Cardiac muscle cell (in vitro differentiated cells and primary cell): ENCODE results near the gene LPP. TPM values are rescaled to one million over a fixed set of nuclear protein-coding genes. Genes with fewer than 3 reads are reported as not detected.
A peak's percentile ranks its signal among the peaks of the same experiment; 100 is the strongest.

ENCODE experiments used
- DNase-seq, 2 donors: peaks; one replicate each; pipeline versions ENCODE4 v3.0.0 to v3.0.0-alpha.2; 2010 to 2017; ENCODE audit warnings: low read depth in 1 of 2, low spot score in 1 of 2
- H3K27ac ChIP-seq: fragments of 200-600 bp; sonication (generic); 2 replicates; pipeline ENCODE4 v1.5.1; 2016
- H3K27me3 ChIP-seq: fragments of 200-600 bp; sonication (generic); 2 replicates; pipeline ENCODE4 v1.6.0; 2016; ENCODE audit warnings: control low read depth
- H3K36me3 ChIP-seq: fragments of 200-600 bp; sonication (generic); 2 replicates; pipeline ENCODE4 v1.5.1; 2016; ENCODE audit warnings: control low read depth
- H3K4me1 ChIP-seq: fragments of 200-600 bp; sonication (generic); 2 replicates; pipeline ENCODE4 v1.8.1; 2017; ENCODE audit warnings: low read depth, mild to moderate bottlenecking, mixed run types
- H3K4me3 ChIP-seq: fragments of 200-600 bp; sonication (generic); 2 replicates; pipeline ENCODE4 v1.5.1; 2016; ENCODE audit warnings: mild to moderate bottlenecking
- H3K9me3 ChIP-seq: fragments of 200-600 bp; sonication (generic); 2 replicates; pipeline ENCODE4 v1.5.1; 2017; ENCODE audit warnings: low read depth, mild to moderate bottlenecking, control low read depth
- CTCF ChIP-seq: IDR thresholded peaks from 2 replicates; pipeline ENCODE4 v1.5.1; 2012; ENCODE audit warnings: low read depth, mild to moderate bottlenecking, low read length
- polyA plus RNA-seq: library from polyadenylated mRNA; unstranded; fragments of >200 nt; fragmentation: Nextera tagmentation; extraction: Ambion mirVana; gene quantifications from 2 replicates; pipeline ENCODE4 v1.2.1, GENCODE V29; 2016
- total RNA-seq: library from RNA; depleted of rRNA; stranded (reverse); fragments of >200 nt; gene quantifications from 2 replicates; pipeline ENCODE4 v1.2.3, GENCODE V29; 2016

Gene LPP
- total and polyA plus RNA-seq, 2 experiments from 2014 or later: 21.4 to 45.2 TPM

- H3K27ac ChIP-seq: no peak overlapping the region
- no peak for DNase-seq
- H3K4me3 ChIP-seq: no peak overlapping the region
- H3K9me3 ChIP-seq: no peaks in the 10 kb centered on the region
- peaks cover 16% of the 10 kb centered on the region for H3K4me1 ChIP-seq
- no peaks in the 10 kb centered on the region for H3K36me3 ChIP-seq
- H3K27me3 ChIP-seq: no peaks in the 10 kb centered on the region
- no peak for TF ChIP-seq CTCF
These were observed 20.5 kb downstream of the LPP start for GRCh38 chr3:188174317-188175044.

GRCh38 chr3:188176476-188176875, 22.5 kb downstream of the LPP start:
- Histone ChIP-seq H3K36me3 (no peaks in the 10 kb centered on the region), H3K4me1 (peaks cover 21% of the 10 kb centered on the region), H3K4me3 (no peak overlapping the region), H3K9me3 (no peaks in the 10 kb centered on the region), H3K27me3 (no peaks in the 10 kb centered on the region), H3K27ac (no peak overlapping the region)
- no peak for DNase-seq
- TF ChIP-seq CTCF: no peak

GRCh38 chr3:188176884-188177283, 22.9 kb downstream of the LPP start:
- H3K27ac ChIP-seq: no peak overlapping the region
- H3K4me3 ChIP-seq: no peak overlapping the region
- H3K27me3 ChIP-seq: no peaks in the 10 kb centered on the region
- H3K4me1 ChIP-seq: peaks cover 17% of the 10 kb centered on the region
- DNase-seq: no peak
- H3K36me3 ChIP-seq: no peaks in the 10 kb centered on the region
- H3K9me3 ChIP-seq: no peaks in the 10 kb centered on the region
- TF ChIP-seq CTCF: no peak

- Histone ChIP-seq H3K9me3 (no peaks in the 10 kb centered on the region), H3K36me3 (no peaks in the 10 kb centered on the region), H3K4me1 (peaks cover 17% of the 10 kb centered on the region), H3K4me3 (no peak overlapping the region), H3K27me3 (no peaks in the 10 kb centered on the region), H3K27ac (no peak overlapping the region)
- no peak for DNase-seq
- TF ChIP-seq CTCF: no peak
These were observed 23.8 kb downstream of the LPP start for GRCh38 chr3:188177721-188178120.

GRCh38 chr3:188178293-188178936, 24.5 kb downstream of the LPP start:
- peak overlapping the region; percentile 81 for H3K27ac ChIP-seq

More at GRCh38 chr3:188178293-188178936, 24.5 kb downstream of the LPP start:
- no peak for DNase-seq
- no peaks in the 10 kb centered on the region for H3K9me3 ChIP-seq
- no peaks in the 10 kb centered on the region for H3K36me3 ChIP-seq
- no peak overlapping the region for H3K4me3 ChIP-seq
- peaks cover 17% of the 10 kb centered on the region for H3K4me1 ChIP-seq
- no peaks in the 10 kb centered on the region for H3K27me3 ChIP-seq
- TF ChIP-seq CTCF: no peak
